GM13977 (cell line): ENCODE data around the gene TUBG2.
"Not testable (repeated sequence)": the region's sequence is repeated elsewhere in the genome, so short reads cannot be mapped to it uniquely, and the experiment has no call there.

ENCODE experiments used
- DNase-seq: peaks from one replicate; pipeline ENCODE4 v3.0.0; 2012; ENCODE audit warnings: low spot score
- CTCF ChIP-seq: IDR thresholded peaks from 2 replicates; pipeline ENCODE4 v1.5.1; 2012; ENCODE audit warnings: mild to moderate bottlenecking, control low read depth; ENCODE audit not compliant: insufficient read depth; ENCODE audit errors: extremely low read depth, missing control alignments
- in situ Hi-C: fragments of 300-500 bp; cut with MboI; formaldehyde crosslinking; loops from one replicate; pipeline ENCODE4 v1.12.0; 2022; ENCODE audit warnings: low sequenced_read_pairs, low pct_unique_long_range_greater_than_20kb, mixed read lengths, inconsistent platforms; ENCODE audit not compliant: unreplicated experiment

The TUBG2 gene

GRCh38 chr17:42657824-42658588 lies 1.1 kb upstream of the TUBG2 start:
- DNase-seq: no peak

GRCh38 chr17:42659932-42660274 lies 819 bp downstream of the TUBG2 start:
- DNase-seq: not testable (repeated sequence)
- in situ Hi-C loops: loop anchor here (10.0 kb wide), 1 partner anchor 45 kb away; no protein-coding TSS in a partner anchor

More at GRCh38 chr17:42657824-42658588, 1.1 kb upstream of the TUBG2 start:
- TF ChIP-seq CTCF: no peak
- in situ Hi-C loops: no loop called here

- in situ Hi-C loops: loop anchor here (10.0 kb wide), 1 partner anchor 46 kb away; no protein-coding TSS in a partner anchor
- TF ChIP-seq CTCF: no peak
- DNase-seq: peak; percentile 9
Measured at GRCh38 chr17:42660692-42661345, 1.7 kb downstream of the TUBG2 start.

GRCh38 chr17:42665581-42666001 lies 6.5 kb downstream of the TUBG2 start:
- DNase-seq: no peak
- TF ChIP-seq CTCF: no peak
- in situ Hi-C loops: loop anchor here (10.0 kb wide), 1 partner anchor 51 kb away; no protein-coding TSS in a partner anchor

- not testable (repeated sequence) for DNase-seq
- in situ Hi-C loops: loop anchor here (10.0 kb wide), 1 partner anchor 51 kb away; no protein-coding TSS in a partner anchor
Measured at GRCh38 chr17:42666126-42666525, 7.0 kb downstream of the TUBG2 start.

- TF ChIP-seq CTCF: no peak
- no peak for DNase-seq
- in situ Hi-C loops: loop anchor here (10.0 kb wide), 1 partner anchor 53 kb away; no protein-coding TSS in a partner anchor
Measured at GRCh38 chr17:42667088-42667951, 8.2 kb downstream of the TUBG2 start.

GRCh38 chr17:42669705-42669976 lies 10.6 kb downstream of the TUBG2 start:
- in situ Hi-C loops: loop anchor here (10.0 kb wide), 1 partner anchor 55 kb away; no protein-coding TSS in a partner anchor
- no peak for DNase-seq
- TF ChIP-seq CTCF: no peak
